GM18502 (cell line): ENCODE results near the gene HOMER2.
"Not testable (repeated sequence)": the region's sequence is repeated elsewhere in the genome, so short reads cannot be mapped to it uniquely, and the experiment has no call there.

Experiments
- ATAC-seq: cut with Tn5 transposase; IDR thresholded peaks from one replicate; pipeline ENCODE4 v1.9.1; 2021; ENCODE audit warnings: mild to moderate bottlenecking; ENCODE audit not compliant: unreplicated experiment, poor library complexity

The HOMER2 gene

GRCh38 chr15:82845686-82846085, 106.8 kb downstream of the HOMER2 start:
- ATAC-seq: no peak

- no peak for ATAC-seq
Observed at GRCh38 chr15:82843566-82843965, 109.0 kb downstream of the HOMER2 start.

GRCh38 chr15:82840166-82840565, 112.4 kb downstream of the HOMER2 start:
- ATAC-seq: no peak

GRCh38 chr15:82839136-82839535, 113.4 kb downstream of the HOMER2 start:
- ATAC-seq: no peak

- no peak for ATAC-seq
Observed at GRCh38 chr15:82838096-82838735, 114.3 kb downstream of the HOMER2 start.

- ATAC-seq: no peak
Observed at GRCh38 chr15:82835391-82835917, 117.1 kb downstream of the HOMER2 start.

GRCh38 chr15:82833362-82833682, 119.2 kb downstream of the HOMER2 start:
- ATAC-seq: no peak

GRCh38 chr15:82832601-82833361, 119.7 kb downstream of the HOMER2 start:
- ATAC-seq: peak; percentile 90

GRCh38 chr15:82831894-82832600, 120.5 kb downstream of the HOMER2 start:
- no peak for ATAC-seq

GRCh38 chr15:82830427-82831173, 121.9 kb downstream of the HOMER2 start:
- no peak for ATAC-seq

GRCh38 chr15:82829234-82829633, 123.3 kb downstream of the HOMER2 start:
- ATAC-seq: no peak

GRCh38 chr15:82828075-82828474, 124.4 kb downstream of the HOMER2 start:
- ATAC-seq: no peak

GRCh38 chr15:82823049-82823448, 129.5 kb downstream of the HOMER2 start:
- no peak for ATAC-seq

- ATAC-seq: not testable (repeated sequence)
Observed at GRCh38 chr15:82821851-82822250, 130.7 kb downstream of the HOMER2 start.

GRCh38 chr15:82821396-82821795, 131.1 kb downstream of the HOMER2 start:
- not testable (repeated sequence) for ATAC-seq

- no peak for ATAC-seq
Observed at GRCh38 chr15:82820128-82820527, 132.4 kb downstream of the HOMER2 start.

GRCh38 chr15:82812994-82813393, 139.5 kb downstream of the HOMER2 start:
- ATAC-seq: no peak

- ATAC-seq: no peak
Observed at GRCh38 chr15:82810890-82811426, 141.6 kb downstream of the HOMER2 start.

- peak; percentile 22 for ATAC-seq
Observed at GRCh38 chr15:82810061-82810889, 142.2 kb downstream of the HOMER2 start.
